GM19239 (cell line): ENCODE measurements around the gene EGR2.

Source experiments
- DNase-seq: peaks from one replicate; pipeline ENCODE4 v3.0.0; 2011; ENCODE audit warnings: low spot score; ENCODE audit not compliant: insufficient read length
- FAIRE-seq: peaks from 2 replicates; lab custom pipeline; 2011; peaks lifted over from hg19 to GRCh38; lab: Jason Lieb, UNC

The EGR2 gene

DNA sequence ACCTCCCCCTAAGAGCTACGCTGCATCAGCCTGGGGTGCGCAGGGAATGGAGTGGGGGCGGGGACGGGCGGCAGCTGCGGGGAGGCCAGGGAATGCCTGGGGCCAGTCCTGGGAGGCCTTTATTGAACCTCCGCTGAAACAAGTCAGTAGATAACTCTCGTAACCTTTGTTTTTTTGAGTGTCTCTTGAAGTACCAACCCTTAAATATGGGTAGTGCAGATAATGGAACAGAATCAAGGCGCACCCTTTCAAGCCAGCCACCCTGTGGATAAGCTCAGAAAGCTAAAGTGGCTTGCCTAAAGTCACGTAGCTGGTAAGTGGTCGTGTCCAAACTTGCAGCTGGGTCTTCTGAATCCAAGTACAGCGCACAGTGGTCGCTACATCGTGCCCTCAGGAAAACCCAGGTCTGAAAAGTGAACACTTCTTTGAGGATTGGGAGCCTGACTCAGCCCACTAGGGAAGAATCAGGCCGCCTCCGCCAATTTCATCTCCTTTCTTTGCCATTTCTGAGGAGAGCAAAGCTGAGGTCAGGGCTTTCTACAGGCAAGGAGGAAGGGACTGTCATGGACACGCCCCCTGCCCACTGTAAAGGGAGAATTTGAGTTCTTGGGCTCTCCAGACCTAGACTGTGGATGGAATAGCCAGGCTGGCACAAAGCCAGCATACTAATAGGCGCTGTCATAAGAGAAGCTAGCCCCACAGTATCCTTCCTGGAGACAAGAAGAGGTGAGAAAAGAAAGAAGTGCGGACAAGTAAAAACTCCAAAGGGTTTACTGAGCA, 3.2 kb upstream of the EGR2 start:
- FAIRE-seq (no peak), DNase-seq (no peak)

DNA sequence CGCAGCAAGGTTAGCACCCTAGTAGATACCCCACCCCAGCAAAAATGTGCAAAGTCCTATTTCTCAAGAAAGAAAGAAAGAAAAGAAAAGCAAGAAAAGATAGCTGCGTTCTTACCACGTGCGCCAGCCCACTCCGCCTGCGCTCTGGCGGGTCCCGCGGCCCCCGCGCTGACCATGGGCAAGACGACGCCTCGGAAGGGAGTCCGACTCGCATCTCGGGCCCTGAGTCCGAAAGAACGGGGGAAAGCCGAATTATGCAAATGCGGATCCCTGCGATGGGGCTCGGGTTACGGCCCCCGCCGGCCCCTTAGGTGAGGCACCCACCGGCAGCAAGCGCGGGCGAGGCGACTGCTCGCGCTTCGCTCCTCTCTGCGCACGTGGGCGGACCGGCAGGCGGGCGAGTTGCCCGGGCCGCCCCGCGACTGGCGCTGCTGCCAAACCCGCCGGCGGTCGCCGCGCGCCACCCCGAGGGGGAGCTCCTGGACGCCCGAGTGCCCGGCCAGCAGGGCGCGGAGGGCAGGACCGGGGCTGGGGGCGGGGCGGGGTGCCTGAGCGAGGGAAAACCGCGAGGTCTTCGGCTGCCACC, 2.4 kb upstream of the EGR2 start:
- no peak for DNase-seq
- peak; percentile 72 for FAIRE-seq

- peak; percentile 33 for FAIRE-seq
- peak; percentile 88 for DNase-seq
Observed at GRCh38 chr10:62817766-62818425, 1.7 kb upstream of the EGR2 start.

DNA sequence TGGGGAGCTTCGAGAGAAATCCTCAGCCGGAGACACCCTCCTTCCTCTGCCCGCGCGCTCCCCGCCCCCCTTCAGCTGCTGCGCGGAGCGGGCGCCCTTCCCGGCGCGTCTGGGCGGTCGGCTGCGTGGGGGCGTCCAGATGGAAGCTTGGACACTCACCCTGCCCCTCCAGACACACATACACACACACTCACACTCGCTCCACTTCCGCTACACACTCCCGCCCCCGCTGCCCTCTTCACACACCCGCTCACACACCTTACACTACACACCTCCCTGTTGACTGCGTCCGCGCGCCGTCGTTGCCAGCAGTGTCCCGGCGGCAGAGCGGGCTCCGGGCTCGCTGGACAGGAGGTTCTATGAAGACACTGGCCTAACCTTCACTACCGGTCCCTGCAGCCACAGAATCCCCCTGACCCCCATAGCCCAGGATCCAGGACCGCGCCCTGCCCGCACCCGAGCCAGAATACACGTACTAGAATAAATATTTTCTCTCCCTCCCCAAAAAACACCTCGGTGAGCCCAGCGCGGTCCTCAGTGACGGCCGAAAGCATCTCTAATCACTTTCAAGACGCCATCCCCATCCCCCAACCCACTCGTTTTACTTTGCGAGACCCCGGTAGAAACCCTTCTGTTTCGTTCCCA, 1.1 kb upstream of the EGR2 start:
- DNase-seq (no peak), FAIRE-seq (peak; percentile 51)

GRCh38 chr10:62816076-62816330, 163 bp downstream of the EGR2 start:
- FAIRE-seq (no peak), DNase-seq (no peak)

DNA sequence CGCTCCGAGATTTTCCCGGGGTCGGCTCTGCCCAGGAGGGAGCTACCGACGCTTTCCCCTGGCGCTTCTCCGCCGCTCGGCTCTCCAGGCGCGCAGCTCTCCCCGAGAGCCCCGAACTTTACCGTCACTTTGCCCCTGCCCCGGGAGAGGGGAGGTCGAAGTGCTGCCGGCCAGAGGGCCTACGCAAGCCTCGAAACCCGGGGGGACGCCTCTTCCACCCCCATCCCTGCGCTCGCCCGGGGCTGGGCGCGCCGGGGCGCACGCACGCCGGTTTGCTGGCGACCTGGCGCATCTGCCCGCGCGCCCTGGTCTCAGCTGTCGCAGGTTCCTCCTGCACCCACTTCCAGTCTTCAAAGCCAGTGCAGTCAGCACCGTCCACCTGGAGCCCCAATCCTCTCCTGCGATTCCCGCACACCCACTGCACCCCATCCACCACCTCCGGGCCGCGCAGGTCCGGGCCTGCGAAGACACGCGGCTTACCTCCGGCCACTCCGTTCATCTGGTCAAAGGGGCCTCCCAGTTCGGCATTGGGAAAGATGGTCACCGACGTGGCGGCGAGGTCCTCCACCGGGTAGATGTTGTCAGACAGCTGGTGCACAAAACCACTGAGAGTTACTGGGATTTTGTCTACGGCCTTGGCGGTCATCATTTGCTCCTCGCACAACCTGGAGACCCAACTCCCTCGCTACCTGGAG, 638 bp downstream of the EGR2 start:
- FAIRE-seq = peak; percentile 55

GRCh38 chr10:62814756-62815380, 1.3 kb downstream of the EGR2 start:
- FAIRE-seq = peak; percentile 60
- no peak for DNase-seq

More for the DNA sequence above, 638 bp downstream of the EGR2 start:
- DNase-seq = no peak

DNA sequence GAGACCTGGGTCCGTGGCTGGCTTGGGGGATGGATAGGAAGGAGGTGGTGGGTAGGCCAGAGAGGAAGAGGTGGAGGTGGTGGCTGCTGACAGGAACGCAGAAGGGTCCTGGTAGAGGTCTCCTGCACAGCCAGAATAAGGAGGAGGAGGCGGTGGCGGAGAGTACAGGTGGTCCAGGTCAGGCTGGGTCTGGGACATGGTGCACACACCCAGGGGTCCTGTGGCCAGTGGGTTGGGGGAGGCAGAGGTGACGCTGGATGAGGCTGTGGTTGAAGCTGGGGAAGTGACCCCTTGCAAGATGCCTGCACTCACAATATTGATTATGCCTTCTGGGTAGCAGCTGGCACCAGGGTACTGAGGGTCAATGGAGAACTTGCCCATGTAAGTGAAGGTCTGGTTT, 2.2 kb downstream of the EGR2 start:
- no peak for FAIRE-seq
- no peak for DNase-seq

DNA sequence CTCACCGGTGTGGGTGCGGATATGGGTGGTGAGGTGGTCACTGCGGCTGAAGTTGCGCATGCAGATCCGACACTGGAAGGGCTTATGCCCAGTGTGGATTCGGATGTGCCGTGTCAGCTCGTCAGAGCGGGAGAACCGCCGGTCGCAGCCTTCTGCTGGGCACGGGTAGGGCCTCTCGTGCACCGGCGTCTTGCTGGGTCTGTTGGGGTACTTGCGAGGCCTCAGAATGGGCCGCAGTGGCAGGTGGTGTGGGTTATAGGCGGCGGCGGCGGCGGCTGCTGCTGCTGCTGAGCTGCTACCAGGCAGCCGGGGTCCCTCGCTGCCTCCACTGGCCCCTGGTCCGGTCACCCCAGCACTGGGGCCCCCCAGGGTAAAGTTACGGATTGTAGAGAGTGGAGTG, 2.7 kb downstream of the EGR2 start:
- DNase-seq = no peak
- FAIRE-seq = no peak

DNA sequence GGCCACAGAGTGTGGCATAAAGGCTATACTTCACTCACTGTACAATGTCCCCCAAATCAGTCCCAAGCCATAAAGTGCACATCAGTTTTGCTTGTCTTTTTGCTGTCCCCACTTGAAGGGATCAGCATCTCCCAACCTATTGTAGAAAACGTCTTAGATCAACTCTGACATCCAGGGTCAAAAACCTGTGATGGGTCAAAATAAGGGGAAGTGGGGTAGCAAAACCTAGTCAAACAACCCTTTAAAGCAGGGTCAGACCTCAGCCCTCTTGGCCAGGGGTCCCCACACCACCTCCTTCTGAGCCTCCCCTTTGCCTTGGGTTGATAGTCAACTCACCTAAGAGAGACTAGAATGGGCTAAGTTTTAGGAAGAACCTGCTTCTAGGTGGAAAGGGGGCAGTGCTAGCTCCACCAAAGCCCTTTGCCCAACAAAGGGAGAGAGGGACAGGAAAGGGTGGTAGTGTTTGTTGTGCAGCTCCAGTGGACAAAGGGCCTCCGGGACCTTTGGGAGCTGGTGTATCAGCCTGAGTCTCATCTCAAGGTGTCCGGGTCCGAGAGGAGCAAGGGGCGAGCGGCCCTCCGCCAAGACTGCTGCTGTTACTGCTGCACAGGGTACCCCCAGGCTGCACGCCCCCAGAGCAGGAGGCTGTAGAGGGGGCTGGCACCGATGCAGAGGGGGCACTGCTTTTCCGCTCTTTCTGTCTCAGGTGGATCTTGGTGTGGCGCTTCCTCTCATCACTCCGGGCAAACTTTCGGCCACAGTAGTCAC, 3.3 kb downstream of the EGR2 start:
- no peak for FAIRE-seq
- no peak for DNase-seq

DNA sequence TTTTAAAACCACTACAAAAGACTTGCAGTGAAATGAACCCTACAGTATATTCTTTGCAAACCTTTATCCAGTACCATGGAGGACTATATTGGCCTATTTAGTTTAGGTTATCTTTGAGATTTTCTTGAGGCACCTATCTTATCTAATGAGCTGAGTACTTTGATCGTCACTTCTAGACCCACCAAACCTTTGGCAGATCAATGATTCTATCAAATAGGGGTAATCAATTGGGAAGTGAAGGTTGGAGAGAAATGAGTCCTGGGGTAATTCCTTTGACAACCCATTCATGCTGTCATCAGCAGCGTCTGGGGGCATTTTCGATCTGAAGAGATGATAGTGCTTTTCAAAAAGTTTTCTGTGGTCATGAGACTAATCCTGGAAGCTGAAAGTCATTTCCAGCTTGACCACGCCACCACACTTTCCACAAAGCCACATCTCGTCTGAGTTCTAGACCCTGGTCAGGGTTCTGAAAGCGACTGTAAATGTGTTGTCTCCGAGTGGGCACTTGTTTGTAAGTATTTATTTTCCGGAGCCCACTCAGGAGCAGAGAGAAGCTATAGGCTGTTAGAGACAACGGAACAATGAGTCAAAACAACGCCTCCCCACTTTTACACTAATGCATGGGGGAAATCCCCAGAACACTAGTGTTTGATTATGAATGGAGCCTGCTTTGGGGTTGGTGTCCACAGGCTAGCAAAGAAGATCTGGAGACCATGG, 4.8 kb downstream of the EGR2 start:
- no peak for DNase-seq
- FAIRE-seq = peak; percentile 99

GRCh38 chr10:62810156-62810902, 5.8 kb downstream of the EGR2 start:
- FAIRE-seq (no peak), DNase-seq (no peak)

DNA sequence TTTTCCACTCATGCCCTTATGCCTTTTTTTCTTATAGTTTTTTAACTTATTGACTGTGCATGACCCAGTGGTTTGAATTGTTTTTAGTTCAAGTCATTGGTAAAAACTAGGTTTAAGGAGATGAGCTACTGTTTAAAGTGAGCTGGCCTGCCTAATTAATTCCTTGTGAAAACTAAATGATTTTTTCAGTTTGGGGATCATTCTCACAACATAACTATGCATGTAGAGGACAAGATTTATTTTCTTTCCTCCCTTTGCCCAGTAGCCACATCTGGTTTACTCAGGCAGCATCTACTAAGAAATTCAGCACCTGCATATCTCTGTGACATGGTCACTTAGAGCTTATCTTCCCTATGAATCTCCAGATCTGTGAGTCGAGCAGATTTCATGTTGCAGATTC, 9.9 kb downstream of the EGR2 start:
- DNase-seq (no peak), FAIRE-seq (peak; percentile 59)

DNA sequence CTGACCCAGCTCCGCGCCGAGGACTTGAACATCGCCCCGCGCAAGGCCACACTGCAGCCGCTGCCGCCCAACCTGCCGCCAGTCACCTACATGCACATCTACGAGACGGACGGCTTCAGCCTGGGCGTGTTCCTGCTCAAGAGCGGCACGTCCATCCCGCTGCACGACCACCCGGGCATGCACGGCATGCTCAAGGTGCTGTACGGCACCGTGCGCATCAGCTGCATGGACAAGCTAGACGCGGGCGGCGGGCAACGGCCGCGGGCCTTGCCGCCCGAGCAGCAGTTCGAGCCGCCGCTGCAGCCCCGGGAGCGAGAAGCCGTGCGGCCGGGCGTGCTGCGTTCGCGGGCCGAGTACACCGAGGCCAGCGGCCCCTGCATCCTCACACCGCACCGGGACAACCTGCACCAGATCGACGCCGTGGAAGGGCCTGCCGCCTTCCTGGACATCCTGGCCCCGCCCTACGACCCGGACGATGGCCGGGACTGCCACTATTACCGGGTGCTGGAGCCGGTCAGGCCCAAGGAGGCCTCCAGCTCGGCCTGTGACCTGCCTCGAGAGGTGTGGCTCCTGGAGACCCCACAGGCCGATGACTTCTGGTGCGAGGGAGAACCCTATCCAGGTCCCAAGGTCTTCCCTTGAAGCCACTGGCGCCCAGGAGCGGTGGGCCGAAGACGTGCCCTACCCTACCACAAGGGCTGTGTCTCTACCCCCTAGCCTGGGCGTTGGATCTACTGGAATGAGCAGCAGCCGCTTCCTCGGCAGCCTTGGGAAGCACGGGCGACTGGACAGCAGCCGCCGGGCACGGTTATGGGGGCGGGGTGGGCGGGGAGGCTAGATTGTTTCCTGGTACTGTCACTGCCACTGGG, 10.7 kb downstream of the EGR2 start:
- no peak for FAIRE-seq
- DNase-seq = no peak

GRCh38 chr10:62804356-62805230, 11.6 kb downstream of the EGR2 start, which contains the start of gene ADO:
TSS of gene ADO (plus strand) at chr10:62804720. CDS start at chr10:62805060, 340 bp downstream.
- FAIRE-seq = peak; percentile 95

GRCh38 chr10:62803724-62804355, 12.3 kb downstream of the EGR2 start:
- DNase-seq = no peak
- no peak for FAIRE-seq

More at GRCh38 chr10:62804356-62805230, 11.6 kb downstream of the EGR2 start, which contains the start of gene ADO:
- DNase-seq = peak; percentile 74
